ENCODE measurements around the gene NINL.
"Not testable (repeated sequence)": the region's sequence is repeated elsewhere in the genome, so short reads cannot be mapped to it uniquely, and the experiment has no call there.

The NINL gene

DNA sequence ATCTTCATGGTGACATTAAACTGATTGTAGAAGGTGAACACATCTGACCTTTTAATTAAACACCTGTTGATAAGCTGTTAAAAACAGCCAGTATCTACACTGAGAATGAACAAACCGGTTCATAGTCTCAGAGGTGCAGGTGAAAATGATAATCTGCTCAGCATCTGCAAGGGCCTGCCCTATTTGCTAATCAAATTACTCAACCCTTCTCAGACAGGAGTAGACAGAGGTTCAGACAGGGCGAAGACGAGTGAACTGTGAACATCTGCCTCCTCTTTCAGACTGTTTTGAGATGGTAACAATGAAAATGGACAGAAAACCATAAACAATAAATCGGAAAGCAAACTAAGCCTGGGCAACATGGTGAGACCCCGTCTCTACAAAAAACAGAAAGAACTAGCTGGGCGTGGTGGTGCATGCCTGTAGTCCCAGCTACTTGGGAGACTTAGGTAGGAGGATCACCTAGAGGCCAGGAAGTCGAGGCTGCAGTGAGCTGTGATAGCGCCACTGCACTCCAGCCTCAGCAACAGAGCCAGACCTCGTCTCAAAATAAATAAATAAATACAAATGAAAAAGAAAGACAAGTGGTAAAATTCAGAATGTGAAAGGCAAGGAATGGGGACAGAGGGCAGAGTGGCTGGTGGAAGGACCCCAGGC lies 55.9 kb downstream of the NINL start:
- no peak for DNase-seq

- no peak for DNase-seq
Observed at GRCh38 chr20:25527949-25528348, 57.4 kb downstream of the NINL start.

DNA sequence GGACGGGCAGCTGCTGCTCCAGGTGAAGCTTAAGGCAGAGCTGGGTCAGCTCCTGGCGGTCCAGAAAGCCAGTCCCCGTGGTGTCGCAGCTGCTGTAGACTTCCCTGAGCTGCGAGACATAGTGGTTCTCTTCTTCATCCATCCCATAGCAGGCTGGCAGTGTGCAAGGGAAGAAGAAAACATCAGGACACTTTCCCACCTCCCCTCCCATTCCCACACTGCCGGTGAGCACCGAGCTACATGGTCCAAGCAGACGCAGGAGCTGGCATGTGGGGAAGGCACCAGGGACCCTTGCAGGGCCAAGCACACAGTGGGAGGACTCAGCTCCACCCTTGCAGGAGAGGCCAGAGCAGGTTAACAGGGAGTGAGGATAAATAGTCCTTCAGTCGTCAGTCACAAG lies 58.9 kb downstream of the NINL start:
- DNase-seq = no peak

GRCh38 chr20:25525867-25526266 lies 59.5 kb downstream of the NINL start:
- DNase-seq = no peak

- no peak for DNase-seq
Observed at GRCh38 chr20:25525295-25525694, 60.0 kb downstream of the NINL start.

GRCh38 chr20:25521382-25521781 lies 63.9 kb downstream of the NINL start:
- DNase-seq = no peak

GRCh38 chr20:25517124-25517523 lies 68.2 kb downstream of the NINL start:
- DNase-seq = no peak

GRCh38 chr20:25514747-25515340 lies 70.5 kb downstream of the NINL start:
- no peak for DNase-seq

- DNase-seq = no peak
Observed at GRCh38 chr20:25514195-25514594, 71.1 kb downstream of the NINL start.

GRCh38 chr20:25512709-25513108 lies 72.6 kb downstream of the NINL start:
- DNase-seq = no peak

GRCh38 chr20:25511183-25511582 lies 74.1 kb downstream of the NINL start:
- DNase-seq = no peak

GRCh38 chr20:25510721-25511120 lies 74.6 kb downstream of the NINL start:
- DNase-seq = no peak

GRCh38 chr20:25510202-25510601 lies 75.1 kb downstream of the NINL start:
- DNase-seq = no peak

DNA sequence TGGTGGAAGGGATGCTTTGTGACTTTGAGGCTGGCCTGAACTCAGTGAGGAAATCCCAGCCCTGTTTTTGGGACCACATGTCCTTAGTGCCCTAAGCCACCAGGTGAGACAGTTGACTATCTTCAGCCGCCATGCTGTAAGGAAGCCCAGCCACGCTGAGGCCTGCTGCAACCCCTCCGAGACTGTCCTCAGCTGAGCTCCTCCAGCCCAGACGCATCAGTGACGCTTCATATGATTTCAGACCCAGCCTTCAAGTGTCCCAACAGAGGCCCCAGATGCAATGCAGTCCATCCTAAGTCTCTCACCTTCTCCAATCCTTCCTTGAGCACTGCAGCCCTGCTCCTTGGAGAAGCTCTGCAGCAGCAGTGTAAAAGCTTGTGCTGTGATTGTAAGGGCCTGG lies 76.2 kb downstream of the NINL start:
- DNase-seq = no peak

DNA sequence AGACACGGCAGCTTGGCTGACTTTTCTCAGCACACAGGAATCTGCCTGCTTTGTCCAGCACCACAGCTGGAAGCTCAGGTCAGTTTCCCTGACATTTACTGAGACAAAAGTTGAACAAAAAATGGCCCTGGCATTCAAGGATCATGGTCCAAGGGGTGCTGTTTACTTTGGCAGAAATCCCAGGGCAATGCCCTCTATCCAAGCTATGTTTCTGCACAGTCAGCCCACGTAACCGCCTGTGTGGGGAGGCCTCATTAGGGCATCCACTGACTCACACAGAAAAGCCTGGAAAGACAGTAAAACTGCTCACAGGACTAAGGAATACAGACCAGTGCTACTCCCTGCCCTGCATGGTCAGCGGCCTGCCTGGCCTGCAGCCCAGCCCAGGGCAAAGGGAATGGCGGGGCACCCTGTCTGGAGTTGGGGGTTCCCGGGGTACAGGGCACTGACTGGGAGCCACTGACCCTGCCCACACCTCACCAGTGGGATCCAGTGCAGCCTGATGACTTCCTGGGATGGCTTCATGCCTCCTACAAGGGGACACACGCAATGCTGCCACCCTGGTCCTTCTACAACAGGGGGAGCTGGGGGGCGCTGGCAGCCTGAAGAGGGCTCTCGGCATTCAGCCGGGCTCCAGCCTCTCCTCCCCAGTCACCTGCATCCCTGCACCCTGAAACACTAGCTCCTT lies 77.1 kb downstream of the NINL start:
- DNase-seq = no peak

GRCh38 chr20:25507385-25508082 lies 77.8 kb downstream of the NINL start:
- no peak for DNase-seq

DNA sequence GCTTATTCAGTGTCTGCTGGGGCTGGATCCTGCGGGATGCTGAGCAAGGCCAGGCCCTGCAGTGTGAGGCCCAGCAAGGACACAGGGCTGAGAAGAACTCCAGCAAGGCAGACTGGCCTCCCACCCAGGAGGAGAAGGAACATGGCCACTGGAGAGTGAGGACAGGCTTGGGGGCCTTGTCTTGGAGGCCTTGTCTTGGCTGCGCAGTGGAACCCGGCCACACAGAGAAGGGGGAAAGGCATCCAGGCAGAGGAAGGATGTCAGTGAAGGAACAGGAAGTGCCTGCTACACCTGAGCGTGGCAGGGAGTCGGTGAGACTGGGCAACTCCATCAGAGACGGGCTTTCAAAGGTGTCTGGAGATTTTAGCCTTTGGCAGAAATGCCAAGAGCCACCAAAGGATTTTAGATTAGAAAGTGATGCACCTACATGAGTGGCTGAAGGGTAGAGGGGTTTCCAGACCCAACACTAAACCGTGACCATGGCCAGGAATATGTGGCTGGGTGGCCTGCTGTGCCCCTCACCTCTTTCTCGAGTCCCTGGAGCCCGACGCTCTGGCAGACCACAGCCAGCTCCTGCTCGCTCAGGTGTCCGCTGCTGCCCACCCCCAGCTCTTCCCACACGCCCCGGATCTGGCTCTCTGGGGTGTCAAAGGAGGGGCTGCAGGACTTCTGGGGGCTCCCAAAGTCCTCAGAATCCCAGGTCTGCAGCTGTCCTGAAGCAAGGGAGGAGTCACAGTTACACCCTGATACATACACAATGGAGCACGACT lies 80.8 kb downstream of the NINL start:
- no peak for DNase-seq

- no peak for DNase-seq
Observed at GRCh38 chr20:25503936-25504335, 81.4 kb downstream of the NINL start.

GRCh38 chr20:25503051-25503639 lies 82.2 kb downstream of the NINL start:
- not testable (repeated sequence) for DNase-seq

GRCh38 chr20:25500880-25501351 lies 84.4 kb downstream of the NINL start:
- DNase-seq = no peak

DNA sequence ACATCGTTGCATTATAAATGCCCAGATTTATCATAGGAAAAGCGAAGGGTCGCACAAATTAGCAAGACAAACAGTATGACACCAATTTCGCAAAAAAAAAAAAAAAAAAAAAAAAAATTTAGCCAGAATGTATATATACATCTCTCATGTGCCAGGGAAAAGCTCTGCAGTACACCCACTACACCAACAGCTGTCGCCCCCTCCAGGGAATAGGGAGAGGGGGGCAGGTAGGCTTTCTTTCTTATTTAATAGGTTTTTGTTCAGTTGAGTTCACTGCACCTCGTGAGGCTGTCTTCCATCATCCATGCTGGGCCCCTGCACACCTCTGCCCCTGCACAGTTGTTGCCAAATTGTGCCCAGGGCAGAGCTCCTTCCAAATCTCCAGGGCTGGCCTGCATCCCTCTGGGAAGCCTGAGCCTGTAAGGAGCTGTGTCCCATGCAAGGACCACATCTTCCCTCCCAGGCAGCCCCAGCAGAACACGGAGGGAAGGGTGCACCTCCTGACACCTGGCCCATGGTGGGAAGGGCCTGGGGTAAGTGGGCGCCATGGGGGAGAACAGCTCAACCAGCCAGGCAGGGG lies 85.4 kb downstream of the NINL start:
- no peak for DNase-seq

DNA sequence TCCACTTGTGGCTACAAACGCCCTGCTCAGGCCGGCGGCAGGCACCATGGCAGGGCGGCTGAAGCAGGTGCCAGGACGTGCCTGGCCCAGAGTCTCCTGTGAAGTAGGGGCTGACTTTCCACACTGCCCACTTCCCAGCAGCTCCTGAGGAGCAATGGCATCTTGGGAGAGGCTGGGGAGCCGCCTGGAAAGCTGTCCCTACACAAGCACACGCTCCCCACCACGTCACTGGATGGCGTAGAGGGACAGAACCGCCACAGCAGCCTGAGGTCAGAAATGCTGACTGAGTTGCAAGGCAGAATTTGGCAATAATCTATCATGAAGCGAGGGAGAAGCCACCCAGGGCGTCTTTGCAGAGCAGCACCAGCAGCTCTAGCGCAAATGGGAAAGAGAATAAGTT lies 86.3 kb downstream of the NINL start:
- no peak for DNase-seq

Measured in activated CD4-positive, alpha-beta T cell treated with anti-CD3 and anti-CD28 coated beads, Interleukin-10, Interleukin-2, amounts not matched to agents 100 ng/mL and 50 ng/mL, durations not matched to agents 16 hours and 8 hours (primary cell).